Neuronal stem cell (in vitro differentiated cells): ENCODE results near the gene UPF3B.
"Not testable (repeated sequence)": the region's sequence is repeated elsewhere in the genome, so short reads cannot be mapped to it uniquely, and the experiment has no call there.

Experiments
- DNase-seq: peaks from one replicate; pipeline ENCODE4 v3.0.0-alpha.2; 2013; ENCODE audit warnings: low spot score
- H2AFZ ChIP-seq: one replicate; pipeline ENCODE4 v1.6.1; 2013; ENCODE audit warnings: mild to moderate bottlenecking, low read length, inconsistent platforms
- H2AK5ac ChIP-seq: 2 replicates; pipeline ENCODE4 v1.6.1; 2013; ENCODE audit warnings: low read depth, mild to moderate bottlenecking, inconsistent platforms, low read length, moderate library complexity, mixed read lengths
- H2BK120ac ChIP-seq: 2 replicates; pipeline ENCODE4 v1.6.1; 2013; ENCODE audit warnings: low read depth, mild to moderate bottlenecking, inconsistent platforms, low read length, moderate library complexity, mixed read lengths
- H2BK12ac ChIP-seq: one replicate; pipeline ENCODE4 v1.6.1; 2013; ENCODE audit warnings: low read length, inconsistent platforms
- H2BK15ac ChIP-seq: 2 replicates; pipeline ENCODE4 v1.6.1; 2013; ENCODE audit warnings: mild to moderate bottlenecking, low read length, inconsistent platforms, mixed read lengths
- H2BK5ac ChIP-seq: one replicate; pipeline ENCODE4 v1.6.1; 2013; ENCODE audit warnings: inconsistent platforms, mild to moderate bottlenecking, low read length, moderate library complexity
- H3K14ac ChIP-seq: one replicate; pipeline ENCODE4 v1.6.1; 2013; ENCODE audit warnings: low read length, inconsistent platforms
- H3K18ac ChIP-seq: 2 replicates; pipeline ENCODE4 v1.6.1; 2013; ENCODE audit warnings: low read length, inconsistent platforms
- H3K23ac ChIP-seq: 2 replicates; pipeline ENCODE4 v1.6.1; 2013; ENCODE audit warnings: low read depth, mild to moderate bottlenecking, mixed read lengths, low read length, inconsistent platforms; ENCODE audit not compliant: poor library complexity
- H3K27ac ChIP-seq: replicated peaks from 3 replicates; pipeline ENCODE4 v1.5.1; 2013; ENCODE audit warnings: low read length, inconsistent platforms
- H3K27me3 ChIP-seq, 3 experiments: 2 replicates each; pipeline ENCODE4 v1.6.1; 2013; ENCODE audit warnings: low read length in 3 of 3, mild to moderate bottlenecking in 2 of 3, inconsistent platforms in 1 of 3, low read depth in 1 of 3, mixed read lengths in 1 of 3, moderate library complexity in 1 of 3; ENCODE audit not compliant: control insufficient read depth in 3 of 3, insufficient read depth in 3 of 3
- H3K36me3 ChIP-seq, 2 donors: replicated peaks in 1 of 2; 2 replicates each; pipeline ENCODE4 v1.6.1; 2013; ENCODE audit warnings: low read length in 2 of 2; ENCODE audit not compliant: control insufficient read depth in 2 of 2, insufficient read depth in 2 of 2
- H3K4ac ChIP-seq: 2 replicates; pipeline ENCODE4 v1.6.1; 2013; ENCODE audit warnings: inconsistent platforms, mild to moderate bottlenecking, low read length, moderate library complexity
- H3K4me1 ChIP-seq, 2 donors: 1 replicate in 1 of 2; 2 replicates in 1 of 2; pipeline ENCODE4 v1.6.1; 2013; ENCODE audit warnings: low read length in 2 of 2, low read depth in 1 of 2; ENCODE audit not compliant: control insufficient read depth in 2 of 2, insufficient read depth in 1 of 2
- H3K4me2 ChIP-seq: one replicate; pipeline ENCODE4 v1.6.1; 2013; ENCODE audit warnings: mild to moderate bottlenecking, low read length, inconsistent platforms; ENCODE audit not compliant: insufficient read depth, poor library complexity, severe bottlenecking
- H3K4me3 ChIP-seq, 2 donors: 2 replicates each; pipeline ENCODE4 v1.5.1; 2013; ENCODE audit warnings: low read length in 2 of 2, mild to moderate bottlenecking in 2 of 2, inconsistent platforms in 1 of 2, moderate library complexity in 1 of 2
- H3K79me1 ChIP-seq: one replicate; pipeline ENCODE4 v1.6.1; 2013; ENCODE audit warnings: low read depth, mild to moderate bottlenecking, inconsistent platforms, low read length, moderate library complexity
- H3K9ac ChIP-seq: one replicate; pipeline ENCODE4 v1.6.1; 2013; ENCODE audit warnings: mild to moderate bottlenecking, low read depth, low read length, inconsistent platforms; ENCODE audit not compliant: poor library complexity
- H3K9me3 ChIP-seq, 2 donors: replicated peaks in 1 of 2; 2 replicates each; pipeline versions ENCODE3 to v1.6.1; 2013; ENCODE audit warnings: low read length in 2 of 2, mild to moderate bottlenecking in 2 of 2, inconsistent platforms in 1 of 2, low read depth in 1 of 2, mixed read lengths in 1 of 2, moderate library complexity in 1 of 2; ENCODE audit not compliant: control insufficient read depth in 2 of 2, insufficient read depth in 1 of 2
- H4K8ac ChIP-seq: one replicate; pipeline ENCODE4 v1.6.1; 2013; ENCODE audit warnings: low read depth, mild to moderate bottlenecking, inconsistent platforms, low read length, moderate library complexity
- H4K91ac ChIP-seq: one replicate; pipeline ENCODE4 v1.6.1; 2013; ENCODE audit warnings: low read length, low read depth, mild to moderate bottlenecking, inconsistent platforms; ENCODE audit not compliant: poor library complexity
- WGBS, 2 donors: extraction: QIAGEN DNeasy Blood & Tissue Kit; methylation state at CpG; one replicate each; pipeline ENCODE4 v1.1.7; 2013; ENCODE audit warnings: missing lambda C conversion rate in 2 of 2, mixed read lengths in 1 of 2; ENCODE audit not compliant: insufficient read length in 2 of 2, insufficient replicate concordance in 1 of 2; ENCODE audit errors: extremely low coverage in 2 of 2; 5-methylcytosine and 5-hydroxymethylcytosine counted together

The UPF3B gene

GRCh38 chrX:119808461-119808860, 44.3 kb downstream of the UPF3B start:
- not testable (repeated sequence) for H2BK5ac ChIP-seq, H3K36me3 ChIP-seq, H3K27ac ChIP-seq, H2BK12ac ChIP-seq, H3K9ac ChIP-seq, H3K23ac ChIP-seq, H3K79me1 ChIP-seq, H3K14ac ChIP-seq, H2AK5ac ChIP-seq, H3K4me1 ChIP-seq, DNase-seq, H2AFZ ChIP-seq, H3K18ac ChIP-seq, H2BK15ac ChIP-seq, H3K4me3 ChIP-seq, H4K8ac ChIP-seq, H3K27me3 ChIP-seq, H2BK120ac ChIP-seq, H3K9me3 ChIP-seq, H3K4me2 ChIP-seq, H3K4ac ChIP-seq, H4K91ac ChIP-seq
- no CpG with 5 or more reads among the region's 4 CpGs for WGBS, 2 donors

DNA sequence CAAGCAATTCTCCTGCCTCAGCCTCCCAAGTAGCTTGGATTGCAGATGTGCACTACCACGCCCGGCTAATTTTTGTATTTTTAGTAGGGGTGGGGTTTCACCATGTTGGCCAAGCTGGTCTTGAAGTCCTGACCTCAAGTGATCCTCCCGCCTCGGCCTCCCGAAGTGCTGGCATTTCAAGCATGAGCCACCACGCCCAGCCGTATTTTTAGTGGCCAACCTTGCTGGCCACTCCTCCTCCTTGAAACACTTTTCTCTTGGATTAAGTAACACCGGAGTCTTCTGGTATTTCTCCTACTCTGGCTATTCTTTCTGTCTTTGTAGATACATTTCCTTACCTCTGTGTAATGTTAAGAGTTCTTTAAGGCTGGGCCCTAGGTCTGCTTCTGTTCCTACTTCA, 50.2 kb downstream of the UPF3B start:
- Histone ChIP-seq H2AK5ac (no peak overlapping the region), H3K18ac (no peak overlapping the region), H4K8ac (no peak overlapping the region), H3K14ac (no peak overlapping the region), H3K36me3 (no peaks in the 10 kb centered on the region), H2AFZ (no peak overlapping the region), H3K23ac (no peak overlapping the region), H3K4me3 (no peak overlapping the region), H3K4me2 (no peak overlapping the region), H2BK5ac (no peak overlapping the region), H2BK120ac (no peak overlapping the region), H4K91ac (no peak overlapping the region), H3K27ac (no peak overlapping the region), H2BK15ac (no peak overlapping the region), H3K9ac (no peak overlapping the region), H3K79me1 (no peaks in the 10 kb centered on the region), H3K9me3 (no peaks in the 10 kb centered on the region), H3K4me1 (no peaks in the 10 kb centered on the region), H3K27me3 (no peaks in the 10 kb centered on the region), H2BK12ac (no peak overlapping the region), H3K4ac (no peak overlapping the region)
- WGBS, 2 donors: no CpG with 5 or more reads among the region's 8 CpGs
- no peak for DNase-seq

DNA sequence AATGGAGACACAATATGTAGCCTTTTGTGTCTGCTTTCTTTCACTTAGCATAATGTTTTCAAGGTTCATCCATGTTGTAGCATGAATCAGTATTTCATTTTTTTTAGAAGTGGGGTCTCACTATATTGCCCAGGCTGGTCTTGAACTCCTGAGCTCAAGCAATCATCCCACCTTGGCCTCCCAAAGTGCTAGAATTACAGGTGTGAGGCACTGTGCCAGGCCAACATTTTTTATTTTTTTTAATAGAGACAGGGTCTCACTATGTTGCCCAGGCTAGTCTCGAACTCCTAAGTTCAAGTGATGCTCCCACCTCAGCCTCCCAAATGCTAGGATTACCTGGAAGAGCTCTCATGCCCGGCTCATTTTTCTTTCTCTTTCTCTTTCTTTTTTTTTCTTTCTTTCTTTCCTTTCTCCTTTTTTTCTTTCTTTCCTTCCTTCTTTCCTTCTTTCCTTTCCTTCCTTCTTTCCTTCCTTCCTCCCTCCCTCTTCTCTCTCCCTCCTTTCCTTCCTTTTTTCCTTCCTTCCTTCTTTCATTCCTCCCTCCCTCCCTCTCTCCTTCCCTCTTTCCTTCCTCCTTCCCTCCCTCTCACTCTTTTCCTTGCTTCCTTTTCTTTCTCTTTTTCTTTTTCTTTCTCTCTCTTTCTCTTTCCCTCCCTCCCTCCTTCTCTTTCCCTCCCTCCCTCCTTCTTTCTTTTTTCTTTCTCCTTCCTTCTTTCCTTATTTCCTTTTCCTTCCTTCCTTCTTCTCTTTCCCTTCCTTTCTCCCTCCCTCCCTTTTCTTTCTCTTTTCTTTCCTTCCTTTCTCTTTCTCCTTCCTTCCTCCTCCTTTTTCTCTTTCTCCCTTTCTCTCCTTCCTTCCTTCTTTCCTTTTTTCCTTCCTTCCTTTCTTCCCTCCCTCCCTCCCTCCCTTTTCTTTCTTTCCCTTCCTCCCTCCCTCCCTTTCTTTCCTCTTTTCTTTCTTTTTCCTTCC, 51.2 kb downstream of the UPF3B start:
- Histone ChIP-seq H3K27ac (no peak overlapping the region), H3K14ac (no peak overlapping the region), H3K18ac (no peak overlapping the region), H4K91ac (no peak overlapping the region), H3K9ac (no peak overlapping the region), H3K4me3 (no peak overlapping the region), H3K4me1 (no peaks in the 10 kb centered on the region), H2AK5ac (no peak overlapping the region), H3K79me1 (no peaks in the 10 kb centered on the region), H3K9me3 (no peaks in the 10 kb centered on the region), H2BK12ac (no peak overlapping the region), H2BK5ac (no peak overlapping the region), H3K4ac (no peak overlapping the region), H2BK15ac (no peak overlapping the region), H2BK120ac (no peak overlapping the region), H3K4me2 (no peak overlapping the region), H3K36me3 (no peaks in the 10 kb centered on the region), H4K8ac (no peak overlapping the region), H3K27me3 (no peaks in the 10 kb centered on the region), H2AFZ (no peak overlapping the region), H3K23ac (no peak overlapping the region)
- no peak for DNase-seq
- WGBS, 2 donors: no CpG with 5 or more reads among the region's 2 CpGs

GRCh38 chrX:119791437-119792231, 61.1 kb downstream of the UPF3B start, which contains the start of gene RPL39:
RPL39 (minus strand) TSS chrX:119791630; CDS start chrX:119791576, 54 bp downstream.
- Histone ChIP-seq H4K91ac (no peak within 1 kb of the TSS), H3K27ac (peak within 1 kb of the TSS; percentile 96)
- no CpG with 5 or more reads among the region's 58 CpGs for WGBS, 2 donors

More at GRCh38 chrX:119791437-119792231, 61.1 kb downstream of the UPF3B start, which contains the start of gene RPL39:
- Histone ChIP-seq H3K27me3 (no peaks in the 10 kb centered on the region), H2AK5ac (peak within 1 kb of the TSS; percentile 79), H4K8ac (no peak within 1 kb of the TSS), H2BK120ac (no peak within 1 kb of the TSS), H2BK5ac (no peak within 1 kb of the TSS), H3K9ac (peak within 1 kb of the TSS; percentile 83), H3K4ac (no peak within 1 kb of the TSS), H3K4me2 (peak within 1 kb of the TSS; percentile 48), H3K36me3 (peaks cover 4 to 37% of the 10 kb centered on the region in 2 donors), H3K4me1 (peaks cover 2% of the 10 kb centered on the region in 2 donors), H3K4me3 (peak within 1 kb of the TSS; percentile 74 to 91), H3K14ac (no peak within 1 kb of the TSS), H3K9me3 (no peaks in the 10 kb centered on the region), H3K18ac (peak within 1 kb of the TSS; percentile 80), H2BK15ac (no peak within 1 kb of the TSS), H3K23ac (peak within 1 kb of the TSS; percentile 43), H2AFZ (peak within 1 kb of the TSS; percentile 87), H3K79me1 (no peaks in the 10 kb centered on the region), H2BK12ac (no peak within 1 kb of the TSS)
- DNase-seq: peak; percentile 73
